Measurements from ENCODE around the gene KCNJ1. TPM values are rescaled to one million over a fixed set of nuclear protein-coding genes. Genes with fewer than 3 reads are reported as not detected.

KCNJ1 gene
- total RNA-seq, 1 experiment from 2014 or later, result not detected

DNA sequence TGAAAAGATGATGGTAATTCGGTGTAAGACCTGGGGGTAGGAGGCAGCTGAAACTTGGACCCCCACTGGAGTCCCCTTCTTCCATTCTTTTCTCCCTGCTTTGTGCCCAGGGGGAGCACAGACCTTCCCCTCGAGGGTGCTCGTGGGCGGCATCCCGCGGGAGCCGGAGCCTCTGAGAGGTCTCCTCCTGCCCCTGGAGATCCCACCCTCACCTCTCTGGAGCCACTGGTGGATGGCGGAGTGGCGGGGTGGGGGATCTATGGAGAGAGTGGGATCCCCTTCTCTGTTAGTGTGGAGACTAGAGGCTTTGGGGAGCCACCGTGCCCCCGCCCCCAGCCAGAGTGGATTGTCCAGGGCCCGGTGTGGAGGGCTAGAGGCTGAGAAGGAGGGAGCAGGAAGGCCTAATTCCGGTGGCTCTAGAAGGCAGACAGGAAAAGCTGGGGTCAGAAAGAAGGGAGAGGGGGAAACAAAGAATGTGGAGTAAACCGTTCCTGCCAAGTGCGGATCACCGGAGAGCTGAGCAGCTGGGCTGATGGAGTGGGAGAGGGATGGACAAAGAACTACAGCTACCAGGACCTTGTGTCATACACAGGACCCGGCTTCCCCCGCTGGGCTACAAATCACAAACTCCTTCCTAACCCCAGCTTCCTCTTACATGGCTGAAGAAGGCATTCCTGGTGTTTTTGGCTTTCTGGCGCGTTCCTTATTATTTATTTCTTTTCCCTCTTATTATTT, 41.9 kb downstream of the KCNJ1 start:
- no peak for DNase-seq (ENCODE audit: low read depth)

DNA sequence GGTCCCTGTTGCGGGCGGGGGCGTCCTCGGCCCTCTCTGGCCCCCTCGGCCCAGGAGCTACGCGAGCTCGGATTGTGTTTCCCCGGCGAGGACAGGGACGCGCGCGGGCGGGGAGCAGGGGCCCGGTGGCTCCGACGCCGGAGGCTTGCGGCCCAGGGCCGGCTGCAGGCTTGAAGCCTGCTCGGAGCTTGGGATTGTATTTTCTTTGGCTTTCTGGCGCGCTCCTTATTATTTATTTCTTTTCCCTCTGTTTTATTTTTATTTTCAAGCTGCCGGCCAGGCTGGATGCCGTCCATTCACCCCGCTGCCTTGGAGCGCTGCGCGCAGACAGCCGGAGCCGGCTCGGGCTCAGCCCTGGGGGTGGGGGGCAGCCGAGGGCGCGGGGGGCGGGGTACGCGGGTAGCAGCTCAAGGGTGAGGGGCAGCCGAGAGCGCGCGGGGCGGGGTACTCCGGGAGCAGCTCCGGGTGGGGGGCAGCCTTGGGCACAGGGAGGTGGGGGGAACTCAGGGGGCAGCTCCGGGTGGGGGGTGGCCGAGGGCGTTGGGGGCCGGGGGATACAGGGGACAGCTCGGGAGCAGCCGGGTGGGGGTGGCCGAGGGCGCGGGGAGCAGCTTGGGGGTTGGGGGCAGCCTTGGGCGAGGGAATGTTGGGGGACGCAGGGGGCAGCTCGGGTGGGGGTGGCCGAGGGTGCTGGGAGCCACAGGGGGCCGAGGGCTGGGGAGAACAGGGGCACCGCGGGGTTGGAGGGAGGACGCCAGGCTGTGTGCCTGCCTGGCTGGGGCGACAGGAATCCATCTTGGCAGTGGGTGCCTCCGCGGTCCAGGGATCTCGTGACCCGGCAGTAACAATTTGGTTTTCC, 42.7 kb downstream of the KCNJ1 start:
- no peak for DNase-seq (ENCODE audit: low read depth)

DNA sequence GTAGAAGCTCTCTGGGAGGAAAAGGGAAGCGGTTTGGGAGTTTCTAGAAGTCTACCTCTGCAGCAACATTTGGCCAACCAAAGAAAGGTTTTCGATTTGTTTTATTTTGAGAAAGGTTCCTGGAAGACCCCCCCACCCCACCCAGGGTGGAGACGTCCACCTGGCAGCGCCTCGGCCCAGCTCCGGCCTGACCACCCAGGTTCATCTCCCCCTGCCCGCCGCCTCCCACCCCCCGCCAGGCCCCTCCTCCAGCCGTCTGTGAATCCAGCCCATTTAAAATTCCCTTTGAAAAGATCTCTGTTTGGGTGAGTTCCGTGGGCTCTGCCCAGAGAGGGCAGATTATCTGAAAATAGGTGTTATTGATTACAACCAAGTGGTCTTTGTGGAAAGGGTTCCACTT, 43.3 kb downstream of the KCNJ1 start:
- DNase-seq (ENCODE audit: low read depth), result no peak

DNA sequence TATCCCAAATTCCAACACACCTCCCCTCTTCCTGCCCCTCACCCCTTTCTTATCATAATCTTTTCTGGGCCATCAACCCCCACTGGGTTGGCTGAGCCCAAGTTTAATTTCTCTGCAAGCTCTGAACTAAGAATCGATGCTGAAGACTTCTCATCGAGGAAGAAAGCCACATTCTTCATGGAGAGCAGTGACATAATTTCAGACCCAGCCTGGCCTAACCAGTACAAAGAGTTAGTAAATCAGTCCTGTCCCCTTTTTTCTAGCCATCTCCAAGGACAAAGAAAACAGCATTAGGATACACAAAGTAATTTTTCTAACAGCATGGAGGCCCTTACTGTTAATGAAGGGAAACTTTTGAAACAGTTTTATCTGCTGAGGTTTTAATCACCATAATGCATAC, 45.0 kb downstream of the KCNJ1 start:
- DNase-seq (ENCODE audit: low read depth), result no peak

DNA sequence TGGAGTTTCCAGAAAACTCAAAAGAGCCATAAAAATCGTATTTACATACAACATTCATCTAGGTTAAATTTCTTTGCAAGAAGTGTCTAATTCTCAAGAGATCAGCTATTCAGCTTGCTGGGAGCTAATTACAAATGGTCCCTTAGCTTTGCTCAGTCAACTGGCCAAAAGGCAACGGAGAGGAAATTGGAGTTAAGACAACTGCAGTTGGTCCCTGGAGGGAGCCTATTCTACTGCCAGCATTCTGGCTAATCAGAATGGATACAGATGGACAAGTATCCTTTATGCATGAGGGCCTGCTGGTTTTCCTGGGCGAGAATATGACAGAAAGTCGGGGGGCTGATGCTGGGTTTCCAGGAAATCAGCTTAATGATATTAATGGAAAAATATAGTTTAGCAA, 45.5 kb downstream of the KCNJ1 start:
- DNase-seq (ENCODE audit: low read depth), result no peak

DNA sequence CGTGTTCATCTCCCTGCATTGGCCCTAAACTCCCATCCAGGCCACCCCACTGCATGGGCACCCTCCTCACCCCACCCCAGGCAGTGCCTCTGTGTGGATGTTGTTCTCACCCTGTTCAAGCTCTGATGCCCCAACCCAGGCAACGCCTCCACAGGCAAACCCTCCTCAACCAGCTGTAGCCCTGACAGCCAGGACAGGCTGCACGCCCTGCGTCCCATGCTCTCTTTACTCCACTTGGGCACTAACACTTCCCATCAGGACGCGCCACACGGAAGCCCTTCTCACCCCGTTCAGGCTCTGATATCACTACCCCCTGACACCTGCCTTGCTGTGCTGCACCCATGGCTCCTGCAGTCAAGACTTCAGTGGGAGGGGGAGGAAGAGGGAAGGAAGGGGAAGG, 47.9 kb downstream of the KCNJ1 start:
- DNase-seq (ENCODE audit: low read depth), result no peak

DNA sequence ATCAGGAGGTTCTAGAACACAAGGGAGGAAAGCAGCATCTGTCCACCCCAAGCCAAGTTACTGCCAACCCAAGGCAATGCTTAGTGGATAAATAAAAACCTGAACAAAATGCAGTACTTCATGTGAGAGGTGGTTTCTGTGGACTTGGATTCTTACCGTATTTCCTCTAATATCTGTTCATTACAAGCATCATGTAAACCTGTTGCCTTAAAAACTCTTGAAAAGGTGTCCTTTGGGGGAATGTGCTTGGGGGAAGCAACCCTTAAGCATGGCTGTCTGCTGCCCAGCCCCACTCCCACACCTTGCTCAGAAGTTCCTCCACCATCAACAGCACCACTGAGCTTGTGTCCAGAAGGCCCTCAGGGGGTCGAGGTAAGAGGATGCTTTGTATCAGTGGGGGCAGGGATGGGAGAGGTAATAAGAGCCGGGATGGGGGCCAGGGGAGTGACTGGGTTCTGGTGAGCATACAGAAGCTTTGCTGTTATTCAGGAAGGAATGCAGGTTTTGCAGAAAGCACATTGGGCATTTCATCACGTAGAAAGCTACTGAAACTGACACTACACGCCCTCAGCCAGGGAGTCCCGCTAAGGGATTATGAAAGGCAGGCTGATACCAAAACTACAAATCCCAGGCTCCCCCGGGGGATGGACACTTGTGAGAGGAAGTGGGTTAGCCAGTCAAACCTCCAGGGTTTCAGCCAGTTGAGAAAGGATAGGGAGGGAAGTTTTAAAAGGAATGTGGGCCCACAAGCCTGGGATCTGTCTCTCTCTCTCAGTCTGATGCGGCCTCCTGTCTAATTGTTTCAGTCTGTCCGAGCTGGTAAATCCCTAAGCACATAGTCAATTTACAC, 52.0 kb downstream of the KCNJ1 start:
- peak; percentile 68 for DNase-seq (ENCODE audit: low read depth)

DNA sequence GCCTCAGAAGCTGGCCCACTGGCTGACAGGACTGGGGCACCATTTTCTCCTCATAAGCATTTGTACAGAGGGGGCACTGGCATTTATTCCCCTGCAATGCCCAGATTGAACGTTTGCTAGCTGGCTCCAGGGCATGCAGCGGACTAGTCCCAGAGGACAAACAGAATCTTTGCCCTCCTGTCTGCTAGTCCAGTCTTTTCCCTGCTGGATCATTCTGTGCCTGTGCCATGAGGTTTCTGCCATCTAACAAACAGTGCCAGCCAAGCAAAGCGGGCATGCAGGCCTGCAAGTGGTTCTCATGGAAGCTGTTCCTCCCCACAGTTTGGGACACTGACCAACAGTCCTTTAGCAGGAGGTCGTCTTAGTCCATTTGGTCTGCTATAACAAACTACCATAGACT, 53.4 kb downstream of the KCNJ1 start:
- DNase-seq (ENCODE audit: low read depth), result no peak

DNA sequence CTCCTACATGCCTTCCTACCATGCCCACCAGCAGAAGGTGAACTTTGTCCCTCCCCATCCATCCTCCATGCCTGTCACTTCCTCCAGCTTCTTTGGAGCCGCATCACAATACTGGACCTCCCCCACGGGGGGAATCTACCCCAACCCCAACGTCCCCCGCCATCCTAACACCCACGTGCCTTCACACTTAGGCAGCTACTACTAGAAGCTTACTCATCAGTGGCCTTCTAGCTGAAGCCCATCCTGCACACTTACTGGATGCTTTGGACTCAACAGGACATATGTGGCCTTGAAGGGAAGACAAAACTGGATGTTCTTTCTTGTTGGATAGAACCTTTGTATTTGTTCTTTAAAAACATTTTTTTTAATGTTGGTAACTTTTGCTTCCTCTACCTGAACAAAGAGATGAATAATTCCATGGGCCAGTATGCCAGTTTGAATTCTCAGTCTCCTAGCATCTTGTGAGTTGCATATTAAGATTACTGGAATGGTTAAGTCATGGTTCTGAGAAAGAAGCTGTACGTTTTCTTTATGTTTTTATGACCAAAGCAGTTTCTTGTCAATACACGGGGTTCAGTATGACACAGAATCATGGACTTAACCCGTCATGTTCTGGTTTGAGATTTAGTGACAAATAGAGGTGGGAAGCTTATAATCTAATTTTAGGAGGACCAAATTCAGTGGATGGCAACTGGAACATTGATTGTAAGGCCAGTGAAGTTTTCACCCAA, 56.1 kb downstream of the KCNJ1 start:
- no peak for DNase-seq (ENCODE audit: low read depth)

DNA sequence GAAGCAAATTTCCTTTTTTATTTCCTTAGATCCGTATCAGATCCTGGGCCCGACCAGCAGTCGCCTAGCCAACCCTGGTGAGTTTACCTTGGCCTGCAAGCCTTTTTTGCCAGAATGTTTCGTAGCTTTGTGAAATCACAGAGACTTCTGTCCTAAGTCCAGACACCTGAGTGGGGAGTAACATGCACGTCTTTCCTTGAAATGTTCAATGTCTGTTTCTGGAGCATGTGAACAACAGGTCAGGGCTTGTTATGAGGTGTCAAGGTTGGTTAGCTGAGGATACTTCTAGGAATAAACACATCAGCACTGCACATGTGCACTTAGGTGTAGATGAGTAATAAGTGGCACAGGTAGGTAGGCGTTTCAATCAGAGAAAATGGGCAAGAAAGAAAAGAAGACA, 58.0 kb downstream of the KCNJ1 start:
- no peak for DNase-seq (ENCODE audit: low read depth)

DNA sequence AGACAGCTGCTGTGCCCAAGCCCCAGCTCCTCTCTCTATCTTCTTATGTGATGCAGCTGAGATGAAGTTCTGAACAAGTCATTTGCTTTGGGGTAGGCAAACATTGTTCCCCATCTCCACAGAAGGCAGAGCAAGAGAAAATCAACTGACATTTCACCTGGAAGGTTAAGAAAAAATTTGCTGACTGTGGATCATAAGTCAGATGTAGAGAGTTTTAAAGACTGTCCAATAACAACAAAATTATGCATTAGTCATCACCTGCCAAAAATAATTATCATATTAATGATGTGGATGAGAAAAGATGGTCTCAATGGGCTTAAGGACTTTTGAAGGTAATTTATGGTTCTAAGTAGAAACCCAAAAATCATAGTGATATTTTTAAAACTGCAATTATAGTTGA, 59.2 kb downstream of the KCNJ1 start:
- DNase-seq (ENCODE audit: low read depth), result no peak

DNA sequence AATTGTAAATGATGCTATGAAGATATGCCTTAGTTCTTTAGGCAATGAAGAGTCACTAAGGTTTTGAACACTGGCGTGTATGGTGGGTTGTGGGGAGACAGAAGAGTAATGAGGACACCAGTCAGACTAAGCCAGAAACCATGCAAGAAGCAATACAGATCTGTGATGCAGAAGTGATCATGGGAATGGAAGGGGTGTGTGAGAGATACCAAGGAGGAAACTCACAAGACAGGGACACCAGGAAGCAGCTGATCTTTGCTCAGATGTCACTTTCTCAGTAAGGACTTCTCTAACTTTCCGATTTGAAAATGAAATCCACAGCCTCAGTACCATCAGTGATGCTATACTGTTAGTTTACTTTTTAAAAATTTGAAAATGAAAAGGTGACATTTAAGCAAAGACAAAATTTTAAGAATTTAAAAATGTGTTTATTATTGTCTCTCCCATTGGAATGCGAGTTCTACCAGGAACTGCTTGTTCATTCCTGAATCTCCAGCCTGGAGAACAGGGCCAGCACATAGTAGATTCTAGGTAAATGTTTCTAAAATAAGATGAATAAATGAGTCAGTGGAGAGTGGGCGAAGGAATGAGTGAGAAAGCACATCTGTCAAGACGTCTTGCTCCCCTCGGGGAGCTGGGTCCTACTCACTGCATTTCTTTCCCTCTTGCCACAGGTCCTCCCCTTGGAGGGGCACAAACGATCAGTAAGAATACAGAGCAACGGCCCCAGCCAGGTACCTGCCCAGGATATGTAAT, 60.4 kb downstream of the KCNJ1 start:
- DNase-seq (ENCODE audit: low read depth), result no peak

DNA sequence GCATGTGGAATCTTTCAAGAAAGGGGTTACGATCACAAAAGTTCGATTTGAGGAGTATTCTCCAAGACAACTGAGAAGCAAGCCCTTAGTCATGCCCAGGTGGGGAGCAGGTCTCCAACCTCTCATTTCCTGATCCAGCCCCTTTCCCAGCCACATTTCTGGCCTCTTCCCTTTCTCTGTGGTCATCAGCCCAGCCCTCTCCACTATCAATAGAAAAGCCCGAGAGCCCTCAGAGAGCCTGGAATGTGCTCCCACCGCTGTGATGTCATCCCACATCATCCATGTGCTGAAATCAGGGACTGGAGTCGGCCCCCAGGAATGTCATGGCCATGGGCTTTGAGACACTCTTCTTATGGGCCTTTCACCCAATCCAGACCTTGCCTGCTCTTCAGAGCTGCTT, 62.6 kb downstream of the KCNJ1 start:
- DNase-seq (ENCODE audit: low read depth), result peak; percentile 80

DNA sequence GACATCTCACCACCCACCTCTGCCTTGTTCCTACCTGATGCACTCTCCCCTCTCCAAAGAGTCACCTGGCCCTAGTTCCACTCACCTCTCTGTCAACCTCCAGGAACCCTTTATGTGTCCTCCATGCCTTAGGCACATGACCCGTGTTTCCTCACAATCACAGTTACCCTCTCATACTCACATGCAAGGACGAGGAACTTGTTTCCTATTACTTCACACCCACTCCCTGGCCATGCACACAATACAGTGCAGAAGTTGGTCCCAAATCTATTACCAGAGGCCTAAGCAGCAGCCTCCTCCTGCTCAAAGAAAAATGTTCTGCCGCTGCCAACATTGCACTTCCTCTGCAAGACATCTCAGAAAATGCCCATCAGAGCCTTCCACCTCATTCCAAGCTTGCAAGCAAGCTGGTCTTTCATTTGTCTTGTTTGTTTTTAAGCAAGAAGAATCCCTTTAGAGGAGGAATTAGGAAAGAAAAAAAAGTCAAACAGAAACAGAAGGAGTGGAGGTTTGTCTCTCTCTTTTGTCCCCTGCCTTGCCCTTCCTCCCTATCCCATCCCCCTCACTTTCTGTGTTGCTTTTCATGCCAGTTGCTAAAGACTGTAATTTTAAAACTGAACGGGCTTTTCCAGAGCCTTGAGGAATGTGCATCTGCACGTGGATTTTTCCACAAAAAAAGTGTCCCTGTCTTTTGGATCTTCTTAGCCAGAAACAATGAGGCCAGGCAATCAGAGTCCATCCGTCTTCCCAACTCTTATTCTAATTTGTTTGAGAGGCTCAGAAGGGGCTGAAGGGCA, 63.4 kb downstream of the KCNJ1 start:
- no peak for DNase-seq (ENCODE audit: low read depth)

DNA sequence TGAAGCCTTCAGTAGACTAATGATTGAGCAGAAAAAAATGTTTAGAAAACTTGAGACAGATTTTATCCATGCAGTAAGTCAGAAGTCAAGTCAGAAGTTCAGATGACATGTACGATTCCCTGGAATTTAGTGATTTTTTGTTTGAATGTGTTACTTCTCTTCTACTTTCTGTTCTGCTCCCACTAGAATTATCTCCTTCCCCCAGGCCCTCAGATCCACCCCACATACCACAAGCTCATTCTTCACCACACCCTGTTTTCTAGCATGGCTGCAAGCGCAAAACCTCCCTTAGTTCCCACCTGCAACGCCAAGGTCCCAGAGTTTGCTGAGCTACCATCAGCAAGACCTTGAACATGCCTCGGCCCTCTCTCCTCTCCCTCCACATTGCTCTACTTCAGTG, 64.1 kb downstream of the KCNJ1 start:
- no peak for DNase-seq (ENCODE audit: low read depth)

DNA sequence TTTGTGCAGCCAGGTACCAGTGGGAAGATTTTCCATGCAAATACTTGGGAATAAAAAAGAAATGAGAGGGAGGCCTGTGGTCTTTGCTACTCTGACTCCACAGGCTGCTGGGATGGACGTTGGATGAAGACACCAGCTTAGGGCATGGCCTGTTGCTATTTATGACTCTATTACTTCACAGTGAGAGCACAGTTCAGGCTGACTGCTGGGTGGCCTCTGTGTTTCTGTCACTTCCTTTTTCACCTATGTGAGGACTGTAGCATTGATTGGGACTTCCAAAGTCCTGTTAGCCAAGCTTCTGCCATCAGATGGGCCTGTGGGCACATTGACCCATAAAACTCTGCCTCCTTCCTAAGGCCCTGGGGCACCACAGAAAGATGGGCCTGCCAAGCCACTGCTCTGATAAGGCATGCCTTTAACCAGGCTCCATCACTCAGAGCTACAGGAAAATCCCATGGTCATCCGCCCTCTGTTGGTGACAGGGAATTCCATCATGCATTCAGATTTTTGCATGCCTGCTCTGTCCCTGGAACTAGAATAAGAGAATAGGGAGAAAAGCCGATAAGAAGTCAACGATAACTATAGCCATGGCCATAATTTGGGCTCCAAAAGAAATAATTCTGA, 64.6 kb downstream of the KCNJ1 start:
- DNase-seq (ENCODE audit: low read depth), result peak; percentile 48

DNA sequence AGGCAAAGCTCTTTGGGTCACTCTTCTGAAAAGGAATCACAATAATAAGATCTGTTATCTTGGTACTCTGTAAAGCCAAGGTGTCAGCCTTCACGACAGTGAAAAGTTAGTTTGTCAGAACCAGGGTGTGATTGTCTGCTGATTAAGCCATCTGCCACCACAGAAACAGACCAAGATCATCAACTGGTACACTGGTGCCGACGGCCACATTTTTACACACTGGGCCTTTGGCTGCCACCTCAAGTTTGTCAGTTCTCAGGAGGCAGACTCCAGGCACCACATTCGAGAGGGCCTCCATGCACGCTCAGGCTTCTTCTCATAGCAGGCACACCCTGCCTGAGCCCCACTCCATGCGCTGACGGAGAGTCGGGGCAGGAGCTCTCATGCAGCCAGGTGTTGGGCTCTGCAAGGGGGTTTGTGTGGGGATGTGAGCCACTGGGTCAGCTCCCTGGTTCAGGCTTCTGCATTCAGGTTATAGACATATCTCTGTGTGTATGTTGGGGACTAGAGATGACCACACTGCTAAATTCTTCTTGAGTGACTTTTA, 66.2 kb downstream of the KCNJ1 start:
- DNase-seq (ENCODE audit: low read depth), result no peak

DNA sequence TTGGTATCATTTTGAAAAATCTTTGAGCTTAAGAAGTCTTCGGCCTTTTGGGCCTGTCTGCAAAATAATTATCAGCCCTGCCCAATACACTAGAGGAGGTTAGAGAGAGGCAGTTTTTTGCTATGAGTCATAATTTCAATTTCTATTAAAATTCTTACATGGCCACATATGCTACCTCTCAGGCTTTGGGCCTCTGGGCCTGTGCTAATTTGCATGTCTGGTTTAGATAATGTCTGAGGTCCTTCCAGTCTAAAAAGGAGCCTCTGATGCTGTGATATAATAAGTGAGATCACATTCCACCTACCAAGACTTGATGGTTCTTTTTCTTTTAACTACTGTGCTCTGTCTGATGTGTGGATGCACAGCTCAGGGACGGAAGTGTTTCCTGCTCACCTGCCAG, 70.8 kb downstream of the KCNJ1 start:
- peak; percentile 24 for DNase-seq (ENCODE audit: low read depth)

DNA sequence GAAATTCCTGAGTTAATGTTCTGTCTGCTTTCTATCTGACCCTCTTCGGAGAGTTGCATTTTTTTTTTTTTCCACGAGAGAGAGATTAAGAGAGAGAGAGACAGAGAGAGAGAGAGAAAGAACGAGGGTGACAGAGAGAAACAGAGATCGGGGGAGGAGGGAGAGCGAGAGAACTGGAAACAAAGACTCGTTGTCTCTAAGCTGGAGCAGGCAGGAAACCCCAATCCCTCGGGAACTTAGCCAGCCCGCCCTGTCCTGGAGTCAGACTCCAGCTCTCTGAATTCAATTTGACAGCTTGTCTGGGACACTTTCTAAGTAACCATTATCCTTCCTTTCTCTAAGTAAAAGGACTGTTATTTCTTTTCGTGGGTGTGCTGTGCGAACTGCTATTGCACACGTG, 76.9 kb downstream of the KCNJ1 start:
- DNase-seq (ENCODE audit: low read depth), result peak; percentile 88
